Epithelial cell of esophagus (primary cell): ENCODE data around the gene TPCN1.

Experiments
- DNase-seq: peaks from one replicate; pipeline ENCODE4 v3.0.0; 2010; ENCODE audit warnings: low read depth
- H3K4me3 ChIP-seq: 2 replicates; pipeline ENCODE4 v1.5.1; 2011; ENCODE audit warnings: mild to moderate bottlenecking, low read length, control low read depth
- TF ChIP-seq, protein P1 (sequence below): IDR thresholded peaks from 2 replicates; pipeline ENCODE4 v1.5.1; 2011; ENCODE audit warnings: low read depth, mild to moderate bottlenecking, low read length, control low read depth, inconsistent platforms; ENCODE audit not compliant: insufficient read depth; ENCODE audit errors: missing control alignments

Gene TPCN1

DNA sequence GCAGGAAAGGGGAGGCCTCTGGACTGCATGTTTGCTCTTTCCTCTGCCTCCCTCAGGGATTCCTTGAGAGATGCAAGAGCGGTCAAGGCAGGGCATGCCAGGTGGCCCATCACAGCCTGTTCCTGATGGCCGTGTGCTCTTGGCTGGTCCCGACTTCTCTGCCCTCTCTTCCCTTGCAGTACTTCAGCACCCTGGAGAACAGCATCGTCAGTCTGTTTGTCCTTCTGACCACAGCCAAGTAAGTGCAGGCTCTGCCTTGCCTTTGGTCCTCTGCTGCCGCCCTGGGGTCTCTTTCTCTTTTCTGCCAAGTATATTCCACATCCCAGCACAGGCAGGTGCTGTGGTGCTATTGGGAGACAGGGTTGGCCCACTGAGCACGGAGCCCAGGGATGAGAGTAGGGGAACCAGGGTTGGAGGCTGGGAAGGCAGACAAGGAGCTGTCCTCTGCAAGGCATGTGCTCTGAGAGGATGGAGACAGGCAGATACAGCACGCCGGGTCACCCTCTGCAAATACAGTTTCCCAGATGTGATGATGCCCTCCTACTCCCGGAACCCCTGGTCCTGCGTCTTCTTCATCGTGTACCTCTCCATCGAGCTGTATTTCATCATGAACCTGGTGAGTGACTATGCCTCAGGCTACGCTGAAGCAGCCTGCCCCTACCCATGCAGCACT, 51.9 kb downstream of the TPCN1 start:
- TF ChIP-seq, protein P1, sequence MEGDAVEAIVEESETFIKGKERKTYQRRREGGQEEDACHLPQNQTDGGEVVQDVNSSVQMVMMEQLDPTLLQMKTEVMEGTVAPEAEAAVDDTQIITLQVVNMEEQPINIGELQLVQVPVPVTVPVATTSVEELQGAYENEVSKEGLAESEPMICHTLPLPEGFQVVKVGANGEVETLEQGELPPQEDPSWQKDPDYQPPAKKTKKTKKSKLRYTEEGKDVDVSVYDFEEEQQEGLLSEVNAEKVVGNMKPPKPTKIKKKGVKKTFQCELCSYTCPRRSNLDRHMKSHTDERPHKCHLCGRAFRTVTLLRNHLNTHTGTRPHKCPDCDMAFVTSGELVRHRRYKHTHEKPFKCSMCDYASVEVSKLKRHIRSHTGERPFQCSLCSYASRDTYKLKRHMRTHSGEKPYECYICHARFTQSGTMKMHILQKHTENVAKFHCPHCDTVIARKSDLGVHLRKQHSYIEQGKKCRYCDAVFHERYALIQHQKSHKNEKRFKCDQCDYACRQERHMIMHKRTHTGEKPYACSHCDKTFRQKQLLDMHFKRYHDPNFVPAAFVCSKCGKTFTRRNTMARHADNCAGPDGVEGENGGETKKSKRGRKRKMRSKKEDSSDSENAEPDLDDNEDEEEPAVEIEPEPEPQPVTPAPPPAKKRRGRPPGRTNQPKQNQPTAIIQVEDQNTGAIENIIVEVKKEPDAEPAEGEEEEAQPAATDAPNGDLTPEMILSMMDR: no peak
- H3K4me3 ChIP-seq: no peak overlapping the region
- DNase-seq: no peak

DNA sequence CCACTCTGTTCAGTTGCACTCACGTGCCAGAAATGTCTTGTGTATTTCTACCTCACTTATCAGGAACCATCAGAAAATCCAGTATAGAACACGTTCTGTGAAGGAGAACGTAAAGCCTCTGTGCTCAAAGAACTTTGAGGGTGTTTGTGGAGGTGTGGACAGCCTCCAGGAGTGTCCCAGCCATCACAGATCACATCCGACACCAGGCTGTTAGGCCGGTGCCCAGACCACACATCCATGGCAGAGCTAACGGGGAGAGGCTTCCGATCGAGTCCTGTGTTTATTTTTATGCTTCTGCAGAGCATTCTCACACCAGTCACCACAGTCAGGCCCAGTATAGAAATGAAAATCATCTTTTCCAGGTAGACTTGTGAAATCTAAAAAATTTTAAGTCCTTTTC, 53.6 kb downstream of the TPCN1 start:
- no peak for DNase-seq
- TF ChIP-seq, protein P1: no peak
- no peak overlapping the region for H3K4me3 ChIP-seq

DNA sequence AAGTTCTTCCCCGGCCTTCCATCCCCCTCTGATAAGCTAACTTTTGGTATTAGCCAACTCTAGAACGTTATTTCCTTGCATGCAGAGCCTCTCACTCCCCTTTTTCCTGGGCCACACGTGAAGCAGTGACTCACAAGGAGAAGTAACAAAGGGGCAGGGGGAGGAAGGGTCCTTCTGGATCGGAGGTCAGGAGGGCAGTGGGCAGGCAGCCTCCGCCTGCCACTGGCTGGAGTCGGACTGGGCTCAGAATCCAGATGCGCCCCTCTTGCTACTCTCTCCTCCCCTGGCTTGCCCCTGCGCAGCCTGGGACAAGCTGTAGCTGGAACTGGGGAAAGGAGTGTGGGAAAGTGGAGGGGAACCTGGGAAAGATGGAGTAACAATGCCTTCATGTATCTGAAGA, 55.0 kb downstream of the TPCN1 start:
- DNase-seq: no peak
- no peak overlapping the region for H3K4me3 ChIP-seq
- TF ChIP-seq, protein P1: no peak

GRCh38 chr12:113276946-113277500, 55.8 kb downstream of the TPCN1 start:
- H3K4me3 ChIP-seq: no peak overlapping the region
- TF ChIP-seq, protein P1: no peak
- DNase-seq: no peak

GRCh38 chr12:113277511-113277910, 56.2 kb downstream of the TPCN1 start:
- H3K4me3 ChIP-seq: no peak overlapping the region
- DNase-seq: no peak
- TF ChIP-seq, protein P1: no peak

DNA sequence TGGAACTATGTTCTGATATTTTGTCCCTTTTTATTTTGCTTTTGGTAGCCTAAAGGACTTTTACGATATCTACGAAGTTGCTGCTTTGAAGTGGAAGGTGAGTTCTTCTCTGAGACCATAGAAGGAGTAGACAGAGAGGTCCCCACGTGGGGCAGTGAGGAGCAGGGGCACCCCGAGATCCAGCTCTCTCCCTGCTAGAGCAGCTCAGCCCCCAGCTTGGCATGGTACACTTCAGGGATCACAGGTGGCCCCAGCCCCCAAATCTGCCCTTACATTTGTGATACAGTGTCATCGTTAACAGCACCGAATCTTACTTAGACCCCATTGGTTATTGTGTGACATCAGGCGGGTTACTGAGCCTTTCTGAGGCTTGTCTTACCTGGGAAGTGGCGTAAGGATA, 56.9 kb downstream of the TPCN1 start:
- H3K4me3 ChIP-seq: no peak overlapping the region
- DNase-seq: no peak
- TF ChIP-seq, protein P1: no peak

- H3K4me3 ChIP-seq: no peak overlapping the region
- no peak for DNase-seq
- TF ChIP-seq, protein P1: no peak
Measured at GRCh38 chr12:113278633-113279032, 57.4 kb downstream of the TPCN1 start.
